GM19351 (cell line): ENCODE measurements around the gene ARL4D.
"Not testable (repeated sequence)": the region's sequence is repeated elsewhere in the genome, so short reads cannot be mapped to it uniquely, and the experiment has no call there.

ENCODE experiments used
- ATAC-seq: cut with Tn5 transposase; IDR thresholded peaks from one replicate; pipeline ENCODE4 v1.9.1; 2021; ENCODE audit warnings: mild to moderate bottlenecking, moderate library complexity; ENCODE audit not compliant: unreplicated experiment

Gene ARL4D

DNA sequence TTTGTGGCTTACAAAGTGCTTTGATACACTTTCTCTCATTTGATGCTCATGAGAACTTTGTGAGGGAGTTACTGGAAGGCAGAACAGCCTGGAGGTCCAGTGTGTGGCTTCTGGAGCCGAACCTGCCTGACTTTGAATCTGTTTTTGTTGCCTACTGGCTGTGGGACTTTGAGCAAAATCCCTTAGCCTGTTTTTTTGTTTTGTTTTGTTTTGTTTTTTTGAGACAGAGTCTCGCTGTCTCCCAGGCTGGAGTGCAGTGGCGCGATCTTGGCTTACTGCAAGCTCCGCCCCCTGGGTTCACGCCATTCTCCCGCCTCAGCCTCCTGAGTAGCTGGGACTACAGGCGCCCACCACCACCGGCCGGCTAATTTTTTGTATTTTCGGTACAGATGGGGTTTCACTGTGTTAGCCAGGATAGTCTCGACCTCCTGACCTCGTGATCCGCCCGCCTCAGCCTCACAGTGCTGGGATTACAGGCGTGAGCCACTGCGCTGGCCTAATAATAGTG lies 20.6 kb downstream of the ARL4D start:
- not testable (repeated sequence) for ATAC-seq

DNA sequence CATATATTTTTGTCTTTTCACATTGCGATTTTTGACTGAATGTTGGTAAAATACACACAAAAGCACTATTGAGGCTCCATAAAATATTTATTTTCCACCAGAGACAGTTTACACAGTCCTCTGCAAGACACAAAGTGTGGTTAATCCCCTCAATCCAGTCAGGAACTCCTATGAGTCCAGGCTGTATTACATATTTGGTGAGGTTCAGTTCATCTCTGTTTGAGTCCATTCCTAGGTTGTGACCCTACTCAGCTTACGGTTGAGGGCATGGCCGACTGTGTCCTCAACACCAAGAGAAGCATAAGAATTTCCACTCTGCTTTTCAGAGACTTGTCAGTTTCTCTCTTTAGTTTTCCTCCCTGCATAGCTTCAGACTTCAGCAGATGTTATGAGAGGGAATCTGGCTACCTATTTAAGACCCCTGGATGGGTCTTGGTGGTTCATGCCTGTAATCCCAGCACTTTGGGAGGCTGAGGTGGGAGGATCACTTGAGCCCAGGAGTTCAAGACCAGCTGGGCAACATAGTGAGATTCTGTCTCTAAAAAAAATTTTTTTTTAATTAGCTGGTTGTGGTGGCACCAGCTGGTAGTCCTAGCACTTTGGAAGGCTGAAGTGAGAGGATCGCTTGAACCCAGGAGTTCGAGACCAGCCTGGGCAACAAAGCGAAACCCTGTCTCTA lies 25.1 kb downstream of the ARL4D start:
- ATAC-seq, result no peak

DNA sequence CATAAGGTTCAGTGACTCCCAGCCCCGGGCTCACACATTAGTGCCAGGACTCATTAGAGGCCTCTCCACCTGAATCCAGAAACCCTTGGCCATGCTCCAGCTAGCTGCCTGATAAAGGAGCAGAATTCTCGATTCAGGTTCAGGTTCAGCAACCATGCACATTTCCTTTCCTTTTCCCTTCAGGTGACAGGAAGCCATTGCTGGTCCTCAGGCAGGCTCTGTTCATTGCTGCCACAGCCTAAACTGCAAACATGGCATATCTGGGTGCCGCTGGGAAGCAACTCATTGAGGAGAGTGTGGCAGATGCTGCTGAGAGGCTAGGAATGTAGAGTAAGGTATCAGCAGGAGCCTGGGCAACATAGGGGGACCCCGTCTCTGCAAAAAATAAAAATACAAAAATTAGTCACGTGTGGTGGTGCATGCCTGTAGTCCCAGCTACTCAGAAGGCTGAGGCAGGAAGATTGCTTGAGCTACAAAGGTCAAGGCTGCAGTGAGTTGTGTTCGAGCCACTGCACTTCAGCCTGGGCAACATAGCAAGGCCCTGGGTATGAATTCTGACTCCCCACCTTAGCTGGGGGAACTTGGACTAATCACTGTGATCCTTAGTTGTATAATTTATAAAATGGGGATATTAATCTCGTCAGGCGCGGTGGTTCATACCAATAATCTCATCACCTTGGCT lies 28.7 kb downstream of the ARL4D start:
- ATAC-seq, result no peak

DNA sequence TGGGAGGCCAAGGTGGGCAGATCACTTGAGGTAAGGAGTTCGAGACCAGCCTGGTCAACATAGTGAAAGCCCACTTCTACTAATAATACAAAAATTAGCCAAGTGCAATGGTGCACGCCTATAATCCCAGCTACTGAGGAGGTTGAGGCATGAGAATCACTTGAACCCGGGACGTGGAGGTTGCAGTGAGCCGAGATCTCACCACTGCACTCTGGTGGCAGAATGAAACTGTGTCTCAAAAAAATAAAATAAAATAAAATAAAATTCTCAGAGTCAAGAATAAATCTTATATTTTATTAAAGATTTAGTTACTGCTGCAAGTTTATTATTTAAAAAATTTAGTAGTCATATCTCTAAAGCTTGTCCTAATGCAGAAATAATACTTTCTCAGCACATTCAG lies 29.7 kb downstream of the ARL4D start:
- ATAC-seq, result no peak

DNA sequence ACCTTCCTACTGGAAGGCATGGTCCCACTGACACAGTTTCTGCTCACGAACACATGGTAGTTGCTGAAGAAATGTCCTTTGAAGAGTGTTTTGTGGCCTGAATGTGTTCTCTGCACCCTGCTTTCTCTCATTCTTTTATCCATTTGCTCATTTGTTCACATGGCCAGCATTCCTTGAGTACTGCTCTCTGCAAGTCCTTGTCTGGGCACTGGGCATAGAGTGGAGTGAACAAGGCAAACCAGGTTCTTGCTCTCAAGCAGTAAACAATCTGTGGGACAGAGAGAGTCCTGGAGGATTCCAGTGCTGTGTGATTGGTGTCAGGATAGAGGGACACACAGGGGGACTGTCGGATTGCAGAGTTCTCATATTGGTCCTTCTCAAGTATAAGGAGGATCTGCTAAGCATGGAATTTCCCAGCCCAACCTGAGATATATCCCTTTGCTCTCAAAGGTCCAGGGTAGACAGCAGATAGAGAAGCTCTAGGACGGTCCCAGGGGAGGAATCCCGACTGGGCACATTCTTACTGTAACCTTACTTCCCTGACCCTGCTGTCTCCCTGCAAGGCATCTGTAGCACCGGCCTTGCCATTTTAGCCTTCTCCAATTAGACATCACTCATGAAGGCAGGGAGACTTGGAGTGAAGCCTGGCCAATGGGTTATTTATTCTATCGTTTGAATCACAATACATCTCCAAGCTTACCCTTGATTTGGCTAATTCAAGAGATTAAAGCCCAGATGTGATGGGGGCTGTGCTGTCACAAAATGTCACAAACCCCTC lies 32.3 kb downstream of the ARL4D start:
- ATAC-seq, result no peak

DNA sequence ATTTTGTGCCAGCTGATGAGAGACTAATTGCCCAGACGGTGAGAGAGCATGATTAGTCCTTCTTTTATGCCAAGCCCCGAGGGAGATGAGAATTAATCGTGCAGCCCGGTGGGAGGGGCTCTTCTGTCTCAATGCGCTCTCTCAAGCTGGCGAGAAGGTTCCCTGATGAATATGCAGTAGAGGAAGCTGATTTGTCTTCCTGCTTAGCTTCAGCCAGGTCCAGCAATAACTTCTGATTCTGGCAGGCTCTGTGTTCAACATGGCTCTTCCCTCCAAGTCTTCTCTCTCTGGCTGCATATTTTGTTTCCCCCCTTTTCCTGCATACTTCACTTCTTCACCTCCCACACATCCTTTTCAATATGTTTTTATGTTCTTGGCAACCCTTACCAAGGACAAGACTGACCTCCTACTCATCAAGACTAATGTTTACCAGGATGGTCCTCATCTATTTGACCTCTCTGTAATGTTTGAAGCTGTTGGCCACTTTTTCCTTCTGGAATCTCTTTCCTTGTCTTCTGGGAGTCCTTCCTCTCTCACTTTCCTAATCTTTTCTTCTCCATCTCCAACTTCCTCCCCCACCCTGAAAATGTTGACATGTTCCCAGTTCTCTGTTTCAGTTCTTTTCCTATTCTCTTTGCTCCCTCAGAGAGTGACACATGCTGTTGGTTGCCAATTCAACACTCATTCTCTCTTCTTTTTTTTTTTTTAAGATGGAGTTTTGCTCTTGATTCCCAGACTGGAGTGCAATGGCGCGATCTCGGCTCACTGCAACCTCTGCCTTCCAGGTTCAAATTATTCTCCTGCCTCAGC lies 33.1 kb downstream of the ARL4D start:
- no peak for ATAC-seq

DNA sequence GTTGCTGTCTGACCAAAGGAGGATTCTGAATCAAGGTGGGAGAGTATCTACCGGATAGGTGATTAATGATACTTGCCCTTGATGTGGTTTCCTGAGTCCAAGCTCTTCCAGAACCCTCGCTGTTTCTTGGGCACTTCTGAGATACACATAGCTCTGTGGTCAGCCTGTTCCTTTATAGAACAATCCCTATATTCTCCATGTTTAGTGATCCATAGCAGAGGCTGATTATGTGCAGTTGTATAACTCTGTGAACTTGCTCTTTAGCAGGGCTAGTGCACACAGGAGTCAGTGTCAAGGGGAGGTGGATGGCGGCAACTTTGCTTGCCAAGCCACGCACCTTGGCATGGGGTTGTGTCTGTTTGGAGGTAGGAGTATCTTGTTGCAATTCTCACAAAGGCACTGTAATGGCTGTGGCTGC lies 36.1 kb downstream of the ARL4D start:
- ATAC-seq, result no peak

DNA sequence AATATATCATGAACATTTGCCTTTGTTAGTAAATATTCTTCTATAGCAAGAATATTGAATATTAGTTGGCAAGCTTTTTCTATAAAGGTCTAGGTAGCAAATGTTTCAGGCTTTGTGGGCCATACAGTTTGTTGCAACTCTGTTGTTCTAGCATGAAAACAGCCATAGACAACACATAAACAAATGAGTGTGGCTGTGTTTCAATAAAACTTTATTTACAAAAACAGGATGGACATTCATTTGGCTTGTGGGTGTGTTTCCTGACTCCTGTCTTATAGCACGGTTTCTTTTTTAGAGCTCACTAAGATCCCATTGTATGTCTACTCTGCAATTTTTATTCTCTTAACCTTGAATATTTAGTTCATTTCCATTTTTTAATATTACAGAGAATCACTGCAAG lies 39.0 kb downstream of the ARL4D start:
- no peak for ATAC-seq

DNA sequence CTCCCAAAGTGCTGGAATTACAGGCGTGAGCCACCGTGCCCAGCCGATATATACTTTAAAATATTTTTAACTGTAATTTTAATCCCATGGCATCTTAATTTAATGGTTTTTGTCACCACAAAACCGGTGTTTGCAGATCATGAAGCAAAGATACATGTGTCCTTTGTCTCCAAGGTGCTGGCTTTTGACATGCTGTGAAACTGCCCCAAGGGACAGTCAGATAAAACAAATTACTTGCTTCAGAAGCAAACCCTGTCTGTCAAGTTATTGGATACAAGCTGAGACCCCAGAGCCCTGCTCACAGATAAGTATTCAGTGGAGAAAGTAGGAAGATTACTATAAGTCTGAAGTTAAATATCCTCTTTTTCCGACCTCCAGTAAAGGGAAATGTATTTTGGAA lies 39.8 kb downstream of the ARL4D start:
- no peak for ATAC-seq

DNA sequence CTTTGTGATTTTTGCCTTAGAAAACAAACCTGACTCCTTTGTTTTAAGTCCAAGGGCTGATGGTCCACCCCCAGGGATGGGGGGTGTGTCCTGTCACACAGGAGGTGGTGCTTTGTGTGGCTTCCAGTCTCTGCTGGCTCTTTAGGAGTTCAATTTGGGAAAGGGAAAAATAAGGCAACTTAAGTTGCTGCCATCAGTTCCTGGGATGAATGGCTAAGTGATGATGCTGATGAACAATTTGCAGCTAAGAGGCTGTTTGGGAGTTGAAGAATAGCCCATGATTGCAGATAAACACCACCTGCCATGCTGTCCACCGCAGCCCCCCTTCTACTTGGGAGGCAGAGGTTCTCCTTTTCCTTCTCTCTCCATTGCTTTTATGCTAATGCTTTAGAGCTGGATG lies 40.2 kb downstream of the ARL4D start:
- ATAC-seq, result no peak

DNA sequence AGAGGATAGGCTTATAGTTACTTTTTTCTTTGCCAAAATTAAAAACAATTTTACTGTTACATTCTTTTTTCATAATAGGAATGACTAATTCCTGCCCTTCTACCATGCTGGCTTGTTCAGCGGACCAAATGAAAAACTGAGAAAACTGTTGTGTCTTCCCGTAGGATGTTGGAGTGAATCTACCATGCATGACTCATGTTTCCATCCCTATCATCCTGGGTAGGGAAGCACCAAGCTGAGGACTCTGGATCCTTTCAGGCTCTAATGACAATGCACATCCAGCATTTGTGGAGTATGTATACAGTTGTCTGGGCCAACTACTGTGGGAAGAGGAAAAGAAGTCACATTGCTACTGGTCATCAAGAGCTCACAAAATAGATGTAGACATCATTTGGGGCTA lies 43.9 kb downstream of the ARL4D start:
- no peak for ATAC-seq

DNA sequence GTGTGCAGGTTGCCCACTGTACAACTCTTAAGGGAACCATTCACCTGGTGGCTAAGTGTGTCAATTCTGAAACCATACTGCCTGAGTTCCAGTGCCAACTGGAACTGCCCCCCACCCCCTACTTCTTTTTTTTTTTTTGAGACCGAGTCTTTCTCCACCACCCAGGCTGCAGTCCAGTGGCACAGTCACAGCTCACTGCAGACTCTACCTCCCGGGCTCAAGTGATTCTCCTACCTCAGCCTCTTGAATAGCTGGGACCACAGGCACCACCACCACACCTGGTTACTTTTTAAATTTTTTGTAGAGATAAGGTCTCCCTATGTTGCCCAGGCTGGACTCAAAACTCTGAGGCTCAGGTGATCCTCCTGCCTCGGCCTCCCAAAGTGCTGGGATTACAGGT lies 44.6 kb downstream of the ARL4D start:
- ATAC-seq, result no peak

DNA sequence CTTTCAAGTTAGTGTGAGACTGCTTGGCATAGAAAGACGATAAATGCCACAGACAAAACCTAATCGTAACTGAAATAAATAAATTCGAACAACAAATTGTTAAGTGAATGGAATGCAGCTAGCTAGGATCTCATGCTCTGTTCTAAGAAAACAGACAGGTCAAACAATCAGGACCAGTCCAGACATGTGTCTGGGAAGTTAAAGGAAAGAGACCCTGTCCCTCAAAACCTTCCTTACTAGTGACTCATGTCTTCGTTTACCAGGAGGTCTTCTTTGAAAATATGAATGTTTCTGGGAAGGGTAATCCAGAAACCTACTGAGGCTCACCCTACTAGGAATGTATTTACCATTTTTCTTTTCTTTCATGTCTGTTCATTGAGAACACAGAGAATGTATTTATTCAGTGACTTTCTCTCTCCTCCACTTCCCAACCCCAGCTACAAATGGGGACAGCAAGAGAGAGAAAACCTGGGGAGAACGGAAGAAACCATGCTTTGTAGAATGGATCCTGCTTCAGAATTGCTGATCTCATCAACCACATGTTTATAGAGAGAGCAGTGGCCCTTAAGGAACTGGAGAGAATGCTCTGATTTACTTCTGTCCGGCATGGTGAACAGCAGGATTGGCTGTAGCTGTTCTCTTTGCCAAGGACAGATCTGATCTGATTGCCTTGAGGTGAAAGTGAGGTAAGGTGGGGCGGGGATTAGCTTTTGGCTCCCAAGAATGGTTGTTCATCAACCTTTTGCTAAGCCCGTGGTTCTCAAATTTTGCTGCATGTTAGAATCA lies 45.6 kb downstream of the ARL4D start:
- ATAC-seq, result no peak

DNA sequence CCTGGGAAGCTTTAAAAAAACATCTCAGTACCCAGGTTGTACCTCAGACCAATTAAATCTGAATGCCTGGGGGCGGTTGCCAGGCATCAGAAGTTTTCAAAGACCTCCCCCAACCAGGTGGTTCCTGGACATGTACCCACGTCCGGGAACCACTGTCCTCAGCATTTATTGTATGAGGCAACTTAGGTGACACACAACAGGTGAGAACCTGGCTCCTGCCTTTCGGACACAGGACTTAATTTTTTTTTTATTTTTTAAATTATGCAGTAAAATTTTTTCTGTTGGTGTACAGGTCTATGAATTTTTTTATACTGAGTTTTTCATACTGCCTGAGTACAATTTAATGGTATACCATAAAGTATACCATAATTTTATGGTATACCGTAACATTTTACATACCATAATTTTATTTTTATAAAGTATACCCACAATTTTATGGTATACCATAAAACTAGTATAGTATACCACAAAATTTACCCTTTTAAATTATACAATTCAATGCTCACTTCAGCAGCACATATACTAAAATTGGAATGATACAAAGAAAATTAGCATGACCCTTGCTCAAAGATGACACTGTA lies 46.3 kb downstream of the ARL4D start:
- no peak for ATAC-seq

DNA sequence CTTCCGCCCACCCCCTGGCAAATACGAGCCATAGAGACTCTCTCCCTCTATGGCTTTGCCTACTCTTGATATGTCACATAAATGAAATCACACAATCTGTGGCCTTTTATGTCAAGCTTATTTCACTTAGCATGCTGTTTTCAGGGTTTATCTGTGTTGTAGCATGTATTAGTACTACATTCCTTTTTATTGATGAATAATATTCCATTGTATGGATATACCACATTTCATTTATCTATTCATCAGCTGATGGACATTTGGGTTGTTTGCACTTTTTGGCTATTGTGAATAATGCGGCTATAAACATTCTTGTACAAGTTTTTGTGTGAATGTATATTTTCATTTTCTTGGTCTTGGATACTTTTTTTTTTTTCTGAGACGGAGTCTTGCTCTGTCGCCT lies 48.0 kb downstream of the ARL4D start:
- ATAC-seq, result no peak

DNA sequence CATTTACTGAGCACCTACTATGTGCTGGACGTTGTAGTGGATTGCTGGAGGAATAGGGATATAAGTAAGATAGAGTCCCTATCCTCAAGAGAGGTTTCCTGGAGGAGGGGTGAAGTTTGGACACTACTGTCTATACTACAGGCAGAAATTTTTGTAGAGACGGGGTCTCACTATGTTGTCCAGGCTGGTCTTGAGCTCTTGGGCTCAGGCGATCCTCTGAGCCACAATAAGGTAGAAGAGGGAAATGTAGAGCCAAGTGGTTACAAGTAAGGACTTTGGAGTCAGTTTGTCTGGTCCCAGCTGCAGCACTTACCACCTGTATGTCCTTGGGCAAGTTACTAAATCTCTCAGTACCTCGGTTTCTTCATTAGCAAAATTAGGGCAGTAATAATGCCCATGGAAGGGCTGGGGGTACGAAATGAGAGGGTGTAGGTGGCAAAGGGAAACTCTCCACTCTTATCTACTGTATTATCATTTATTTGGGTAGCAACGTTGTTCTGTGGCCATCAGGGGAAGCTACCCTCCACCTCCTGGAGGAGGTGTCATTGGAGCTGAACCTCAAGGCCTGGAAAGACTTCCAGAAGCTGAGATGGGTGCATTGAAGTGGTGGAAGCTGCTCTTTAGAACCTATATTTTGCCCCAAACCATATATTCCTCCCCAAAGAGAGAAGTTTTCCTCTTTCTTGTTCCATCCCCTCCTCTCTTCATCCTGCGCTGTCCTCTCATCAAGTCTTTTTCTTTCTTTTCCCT lies 50.1 kb downstream of the ARL4D start:
- no peak for ATAC-seq

DNA sequence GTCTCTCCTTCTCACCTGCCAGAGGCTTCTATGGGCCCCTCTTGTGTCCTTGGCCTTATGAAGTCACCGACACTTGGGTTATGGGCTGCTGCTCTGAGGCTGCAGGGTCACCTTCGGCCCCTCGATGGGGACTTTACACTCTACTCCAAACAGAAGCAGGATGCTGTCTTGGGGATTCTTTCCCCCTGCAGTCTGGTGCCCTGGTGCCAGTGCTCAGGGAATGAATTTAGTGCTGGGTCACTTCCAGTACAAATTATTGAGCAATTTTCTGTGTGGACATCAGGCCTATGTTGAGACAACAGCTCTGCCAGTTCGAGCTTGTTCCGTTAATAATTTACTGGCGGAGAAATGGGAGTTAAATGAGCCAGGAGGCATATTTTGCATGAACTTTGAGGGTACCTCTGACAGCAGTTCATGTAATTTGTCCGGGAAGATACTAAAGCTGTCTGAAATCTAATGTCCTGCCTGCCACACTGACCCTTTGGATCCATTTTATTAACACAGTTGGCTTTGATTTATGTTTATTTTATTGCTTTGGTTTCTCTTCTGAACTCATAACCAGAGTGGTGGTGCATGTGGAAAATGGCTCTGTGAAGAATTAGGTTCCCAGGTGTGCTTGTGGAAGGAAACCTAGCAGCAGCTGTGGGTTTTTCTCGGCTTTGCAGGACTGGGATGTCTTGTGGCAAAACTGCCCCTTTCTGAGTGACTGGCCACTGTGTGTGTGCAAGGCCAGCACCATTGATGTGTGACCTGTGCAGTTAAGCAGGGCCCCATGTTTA lies 50.9 kb downstream of the ARL4D start:
- ATAC-seq, result no peak
